HCT116 (cell line): Measurements from ENCODE around the gene CYTH2. TPM values are rescaled to one million over a fixed set of nuclear protein-coding genes. Genes with fewer than 3 reads are reported as not detected.

Experiments
- ATAC-seq: fragments of 200-7000 bp; cut with Tn5 transposase; 2 replicates; pipeline ENCODE4 v1.9.1; 2020; ENCODE audit warnings: mild to moderate bottlenecking, moderate library complexity
- BruUV-seq: library from RNA; stranded (reverse); fragments of 400-500 nt; replicated peaks from 2 replicates; lab custom pipeline; 2021; lab: Mats Ljungman, UMichigan
- CTCF ChIA-PET: fragments of 300-600 bp; sonication (Branson Sonifier 250); formaldehyde crosslinking; loops from one replicate; lab custom pipeline; 2021; ENCODE audit warnings: antibody characterized with exemption; lab: Charles Lee
- POLR2A ChIA-PET: fragments of 300-600, 350-600 bp; sonication (Branson Sonifier 250); formaldehyde crosslinking; loops from one replicate; lab custom pipeline; 2021; ENCODE audit warnings: antibody characterized with exemption; lab: Charles Lee
- RAD21 ChIA-PET, 2 experiments: fragments of 300-600 bp; sonication (Branson Sonifier 250); formaldehyde crosslinking; loops; one replicate each; lab custom pipeline; 2023; ENCODE audit warnings: low total read pairs in 2 of 2; ENCODE audit not compliant: uncharacterized antibody in 2 of 2, unreplicated experiment in 2 of 2, low non-redundant PET in 1 of 2; lab: Charles Lee
- DNase-seq: peaks from one replicate; pipeline ENCODE4 v3.0.0-alpha.2; 2010; ENCODE audit warnings: low read depth, low spot score
- H2AFZ ChIP-seq: fragments of 200-600 bp; shearing (Covaris generic), sonication (generic); 2 replicates; pipeline ENCODE4 v1.6.1; 2017; ENCODE audit warnings: low read depth, mixed run types, mixed read lengths, antibody characterized with exemption, low read length; ENCODE audit not compliant: poor library complexity, severe bottlenecking
- H3K27ac ChIP-seq: 2 replicates; pipeline ENCODE4 v1.5.1; 2012; ENCODE audit warnings: low read depth, low read length
- H3K27me3 ChIP-seq: fragments of 200-600 bp; sonication (generic); 2 replicates; pipeline ENCODE4 v1.6.1; 2016; ENCODE audit warnings: mixed run types, low read length, mixed read lengths; ENCODE audit not compliant: insufficient read depth
- H3K36me3 ChIP-seq, 2 experiments: fragments of 200-500 bp in 1 of 2; fragments of 200-600 bp in 1 of 2; sonication (Bioruptor generic) in 1 of 2; sonication (generic) in 1 of 2; 2 replicates each; pipeline versions ENCODE4 v1.5.1 to v1.6.1; 2014 to 2016; ENCODE audit warnings: low read length in 2 of 2, inconsistent platforms in 1 of 2, mixed read lengths in 1 of 2, mixed run types in 1 of 2; ENCODE audit not compliant: insufficient read depth in 2 of 2, control insufficient read depth in 1 of 2
- H3K4me1 ChIP-seq, 2 experiments: fragments of 200-600 bp in 1 of 2; sonication (generic) in 1 of 2; 2 replicates each; pipeline versions ENCODE4 v1.5.1 to v1.6.1; 2012 to 2017; ENCODE audit warnings: low read length in 2 of 2, inconsistent platforms in 1 of 2, mild to moderate bottlenecking in 1 of 2, mixed read lengths in 1 of 2, mixed run types in 1 of 2, moderate library complexity in 1 of 2; ENCODE audit not compliant: insufficient read depth in 2 of 2, control insufficient read depth in 1 of 2
- H3K4me2 ChIP-seq: fragments of 200-600 bp; sonication (generic); 2 replicates; pipeline ENCODE4 v1.6.1; 2017; ENCODE audit warnings: mixed run types, low read length, mixed read lengths
- H3K4me3 ChIP-seq, 2 experiments: fragments of 200-600 bp in 1 of 2; sonication (generic) in 1 of 2; replicated peaks in 1 of 2; 2 replicates each; pipeline ENCODE4 v1.5.1; 2011 to 2016; ENCODE audit warnings: low read length in 2 of 2, control low read depth in 1 of 2, low read depth in 1 of 2, mild to moderate bottlenecking in 1 of 2, mixed read lengths in 1 of 2, mixed run types in 1 of 2
- H3K79me2 ChIP-seq: fragments of 200-600 bp; sonication (generic); 2 replicates; pipeline ENCODE4 v1.6.1; 2017; ENCODE audit warnings: mild to moderate bottlenecking, mixed run types, low read length, moderate library complexity, mixed read lengths; ENCODE audit not compliant: insufficient read depth
- H3K9ac ChIP-seq: fragments of 200-600 bp; sonication (generic); 2 replicates; pipeline ENCODE4 v1.6.1; 2016; ENCODE audit warnings: low read length, mixed read lengths
- H3K9me2 ChIP-seq: fragments of 200-600 bp; sonication (generic), shearing (Covaris generic); 2 replicates; pipeline ENCODE4 v1.6.1; 2017; ENCODE audit warnings: mixed run types, mild to moderate bottlenecking, moderate library complexity; ENCODE audit not compliant: insufficient read depth
- H3K9me3 ChIP-seq, 2 experiments: fragments of 200-500 bp in 1 of 2; fragments of 200-600 bp in 1 of 2; sonication (Bioruptor generic) in 1 of 2; sonication (generic) in 1 of 2; 2 replicates each; pipeline ENCODE4 v1.6.1; 2014 to 2017; ENCODE audit warnings: low read length in 2 of 2, mixed read lengths in 2 of 2, inconsistent platforms in 1 of 2, low read depth in 1 of 2, mild to moderate bottlenecking in 1 of 2, mixed run types in 1 of 2, moderate library complexity in 1 of 2; ENCODE audit not compliant: control insufficient read depth in 1 of 2, insufficient read depth in 1 of 2
- H4K20me1 ChIP-seq: fragments of 200-600 bp; sonication (generic), shearing (Covaris generic); 2 replicates; pipeline ENCODE4 v1.6.1; 2017; ENCODE audit warnings: mixed run types, mild to moderate bottlenecking, moderate library complexity; ENCODE audit not compliant: insufficient read depth
- CBX3 ChIP-seq: IDR thresholded peaks from 2 replicates; pipeline ENCODE4 v1.6.1; 2012; ENCODE audit warnings: low read depth
- EGR1 ChIP-seq: IDR thresholded peaks from 2 replicates; pipeline ENCODE4 v1.6.1; 2012; ENCODE audit warnings: low read depth
- EZH2phosphoT487 ChIP-seq: fragments of 200-600 bp; IDR thresholded peaks from 2 replicates; pipeline ENCODE4 v1.6.1; 2018; ENCODE audit warnings: antibody characterized with exemption, borderline replicate concordance
- JUND ChIP-seq: IDR thresholded peaks from 2 replicates; pipeline ENCODE4 v1.6.1; 2012
- POLR2A ChIP-seq: IDR thresholded peaks from 2 replicates; pipeline ENCODE4 v1.7.0; 2011; ENCODE audit warnings: borderline replicate concordance; ENCODE audit not compliant: insufficient read depth, insufficient read length; ENCODE audit errors: extremely low read depth
- POLR2AphosphoS5 ChIP-seq: IDR thresholded peaks from 2 replicates; pipeline ENCODE4 v1.6.1; 2011; ENCODE audit warnings: mild to moderate bottlenecking, low read depth, low read length, moderate library complexity
- RAD21 ChIP-seq: IDR thresholded peaks from 2 replicates; pipeline ENCODE4 v1.6.1; 2012; ENCODE audit warnings: low read depth, mild to moderate bottlenecking
- SIN3A ChIP-seq: IDR thresholded peaks from 2 replicates; pipeline ENCODE4 v1.6.1; 2012; ENCODE audit warnings: low read depth
- YY1 ChIP-seq: IDR thresholded peaks from 2 replicates; pipeline ENCODE4 v1.6.1; 2011; ENCODE audit warnings: low read length, low read depth, moderate library complexity, mild to moderate bottlenecking; ENCODE audit not compliant: insufficient replicate concordance; ENCODE audit errors: extremely low read depth
- ZNF274 ChIP-seq: fragments of 200-500 bp; sonication (Bioruptor generic); IDR thresholded peaks from 2 replicates; pipeline ENCODE4 v1.6.1; 2014; ENCODE audit warnings: mild to moderate bottlenecking, low read depth, low read length, inconsistent platforms
- intact Hi-C: fragments of 100-400 bp; cut with micrococcal nuclease; formaldehyde crosslinking; loops from 2 replicates; pipeline ENCODE4 v1.10.0; 2022
- total RNA-seq: library from RNA; stranded (reverse); gene quantifications from one replicate; pipeline ENCODE4 v1.2.1, GENCODE V29; 2021; ENCODE audit not compliant: unreplicated experiment

The CYTH2 gene
- total RNA-seq, 1 experiment from 2014 or later: 75.3 TPM

GRCh38 chr19:48492925-48493717 is 24.0 kb downstream of the CYTH2 start:
- CTCF ChIA-PET: interaction anchor here (0.8 to 2.0 kb wide), 14 partner anchors 9 to 233 kb away, joined by 3 to 29 read pairs (median 6); partner anchors contain the start of genes GRWD1 and KDELR1
- Histone ChIP-seq H3K9me2 (no peaks in the 10 kb centered on the region), H3K27me3 (no peaks in the 10 kb centered on the region), H3K79me2 (peaks cover 33% of the 10 kb centered on the region), H4K20me1 (no peaks in the 10 kb centered on the region), H3K4me1 (peaks cover 46 to 72% of the 10 kb centered on the region in 2 experiments), H3K4me2 (peak overlapping the region; percentile 78), H3K9me3 (no peaks in the 10 kb centered on the region), H3K36me3 (peaks cover 0 to 4% of the 10 kb centered on the region in 2 experiments; a peak in 1 of 4 replicates), H3K27ac (peak overlapping the region; percentile 93), H3K9ac (peak overlapping the region; percentile 74), H3K4me3 (peak overlapping the region; percentile 76 to 78), H2AFZ (no peak overlapping the region)
- TF ChIP-seq EGR1 (no peak), CBX3 (no peak), POLR2AphosphoS5 (peak; percentile 81), EZH2phosphoT487 (no peak), YY1 (no peak), POLR2A (peak; percentile 47), RAD21 (no peak), ZNF274 (no peak), SIN3A (no peak), JUND (no peak)
- POLR2A ChIA-PET: interaction anchor here (0.7 to 2.0 kb wide), 12 partner anchors 9 to 159 kb away, joined by 3 to 13 read pairs (median 4); partner anchors contain the start of genes RPL18 and SPHK2
- intact Hi-C loops: loop anchor here (1.0 to 10.0 kb wide), 3 partner anchors 8 to 141 kb away; partner anchors contain the start of genes GRIN2D and KDELR1
- ATAC-seq (peak; percentile 78), DNase-seq (peak; percentile 98)
- no TSS peak for BruUV-seq
- RAD21 ChIA-PET: interaction anchor here (0.6 to 1.8 kb wide), 7 partner anchors 8 to 130 kb away, joined by 3 to 9 read pairs (median 5); no protein-coding TSS in a partner anchor
